DLD1 (cell line): Measurements from ENCODE around the gene EZR.

Experiments
- in situ Hi-C: cut with HindIII; loops from 2 replicates; pipeline ENCODE4 v1.10.0; 2017; ENCODE audit warnings: low sequenced_read_pairs

Gene EZR

DNA sequence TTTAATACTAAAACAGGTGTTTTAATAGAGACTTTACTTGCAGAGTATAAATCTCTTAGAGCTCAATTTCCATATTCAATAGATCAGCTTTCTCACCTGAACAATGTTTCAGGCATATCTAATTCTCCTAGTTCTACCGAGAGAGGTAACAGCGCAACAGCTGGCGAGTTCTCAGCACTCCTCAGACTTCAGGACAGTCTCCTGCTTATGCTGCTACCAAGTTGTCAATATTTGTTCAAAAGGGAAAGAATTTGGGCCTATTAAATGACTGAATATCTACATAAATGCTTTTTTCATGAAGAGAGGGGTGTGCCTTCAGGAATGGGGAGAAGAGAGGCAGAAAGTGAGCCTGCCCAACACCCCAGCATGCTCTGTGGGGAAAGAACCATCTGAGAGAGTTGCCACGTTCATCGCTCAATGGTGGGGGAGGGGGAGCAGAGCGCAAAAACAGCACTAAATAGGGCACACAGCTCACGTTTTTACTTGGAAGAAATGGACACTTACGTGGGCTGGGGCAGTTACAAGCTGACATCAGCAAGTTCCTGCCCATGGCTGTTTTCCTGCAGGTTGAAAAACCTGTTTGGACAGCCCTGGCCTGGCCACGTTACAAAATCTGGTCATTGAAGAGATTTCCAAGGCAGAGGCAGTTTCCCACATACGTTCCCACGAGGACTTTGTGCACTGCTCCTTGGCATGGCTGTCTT is 38.0 kb downstream of the EZR start:
- in situ Hi-C loops: no loop called here

DNA sequence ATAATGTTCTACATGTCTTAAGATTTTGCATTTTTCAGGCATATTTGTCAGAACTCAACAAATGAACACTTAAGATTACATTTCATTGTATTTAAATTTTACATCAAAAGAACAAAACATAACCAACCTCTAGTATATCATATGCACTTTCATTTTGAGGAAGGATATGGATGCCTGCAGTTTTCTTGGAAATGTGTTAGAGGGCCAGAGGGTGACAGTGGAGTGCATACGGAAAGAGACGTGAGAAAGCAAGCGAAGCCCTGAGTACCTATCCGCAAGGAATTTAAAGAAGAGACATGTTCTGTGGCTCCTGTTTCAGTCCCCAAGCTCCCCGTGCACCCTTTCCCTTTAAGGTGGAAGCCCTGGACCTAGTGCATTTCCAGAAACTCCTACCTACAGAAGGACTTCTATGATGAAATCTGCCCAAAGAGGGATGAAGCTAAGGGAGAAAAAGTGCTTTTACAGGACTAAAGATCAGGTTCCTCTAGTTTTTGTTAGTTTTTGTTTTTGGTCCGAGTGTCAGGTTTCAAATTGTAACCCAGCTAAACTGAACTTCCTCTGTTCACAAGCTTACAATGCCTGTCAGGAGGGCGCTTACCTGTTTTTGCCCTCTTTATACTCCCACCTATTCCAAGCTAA is 38.8 kb downstream of the EZR start:
- in situ Hi-C loops: no loop called here

- in situ Hi-C loops: no loop called here
These were observed 41.1 kb downstream of the EZR start for GRCh38 chr6:158778005-158778527.

- in situ Hi-C loops: no loop called here
These were observed 41.7 kb downstream of the EZR start for GRCh38 chr6:158777510-158777909.

DNA sequence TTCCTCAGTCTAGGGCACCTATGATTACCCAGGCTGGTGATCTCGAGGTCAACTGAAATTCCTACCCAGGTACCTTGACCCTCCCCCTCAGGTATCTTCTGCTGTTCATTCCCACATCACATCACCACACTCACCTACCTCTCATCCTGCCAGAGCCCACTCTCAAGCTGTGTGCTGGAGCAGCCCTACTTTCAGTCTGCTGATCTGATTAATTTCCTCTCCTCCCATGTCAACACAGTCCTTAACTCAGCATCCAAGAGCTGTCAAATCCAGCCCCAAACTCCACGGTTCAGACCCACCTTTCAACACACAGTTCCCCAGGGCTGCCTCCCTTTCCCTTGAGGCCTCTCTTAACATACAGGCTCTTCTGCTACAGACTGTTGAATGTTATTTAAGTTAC is 42.4 kb downstream of the EZR start:
- in situ Hi-C loops: no loop called here

DNA sequence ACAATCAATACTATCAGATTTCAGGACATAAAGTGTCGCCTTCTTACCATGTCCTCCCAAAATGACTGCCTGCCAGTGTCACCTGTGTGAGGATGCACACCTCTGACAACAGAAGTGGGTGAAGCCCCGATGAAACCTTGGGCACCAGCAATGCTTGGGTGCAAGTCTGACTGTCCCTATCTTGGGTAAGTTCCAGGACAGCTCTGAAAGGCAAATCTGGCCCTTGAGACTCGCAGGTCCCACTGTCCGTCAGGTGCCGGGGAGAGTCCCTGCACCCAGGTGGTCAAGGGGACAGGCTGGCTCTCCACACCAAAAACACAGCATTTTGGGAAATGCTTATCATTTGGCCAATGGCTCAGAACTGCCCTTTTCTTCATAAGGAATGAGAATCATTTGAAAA is 43.3 kb downstream of the EZR start:
- in situ Hi-C loops: no loop called here

DNA sequence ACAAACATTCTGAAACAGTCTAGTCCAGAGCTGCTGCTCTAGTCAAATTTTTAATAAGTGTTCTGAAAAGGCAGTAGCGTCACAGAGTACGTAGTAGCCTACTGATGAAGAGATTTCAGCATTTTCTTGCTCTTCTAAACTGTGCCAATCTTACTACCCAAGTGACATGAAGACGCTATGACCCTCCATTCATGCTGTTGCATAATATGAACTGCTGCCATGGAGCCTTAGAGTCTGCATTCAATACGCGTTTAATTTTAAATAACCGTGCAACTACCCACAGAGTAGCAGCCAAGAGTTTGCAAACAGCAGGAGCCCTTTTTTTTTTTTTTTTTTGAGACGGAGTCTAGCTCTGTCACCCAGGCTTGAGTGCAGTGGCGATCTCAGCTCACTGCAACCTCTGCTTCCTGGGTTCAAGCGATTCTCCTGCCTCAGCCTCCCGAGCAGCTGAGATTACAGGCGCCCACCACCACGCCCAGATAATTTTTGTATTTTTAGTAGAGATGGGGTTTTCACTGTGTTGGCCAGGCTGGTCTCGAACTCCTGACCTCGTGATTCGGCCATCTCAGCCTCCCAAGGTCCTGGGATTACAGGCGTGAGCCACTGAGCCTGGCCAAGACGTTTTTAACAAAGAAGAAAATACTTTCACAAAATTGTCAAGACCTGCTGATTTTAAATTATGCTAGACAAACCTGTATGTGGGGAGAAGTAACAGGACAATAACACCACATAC is 44.3 kb downstream of the EZR start:
- in situ Hi-C loops: no loop called here

DNA sequence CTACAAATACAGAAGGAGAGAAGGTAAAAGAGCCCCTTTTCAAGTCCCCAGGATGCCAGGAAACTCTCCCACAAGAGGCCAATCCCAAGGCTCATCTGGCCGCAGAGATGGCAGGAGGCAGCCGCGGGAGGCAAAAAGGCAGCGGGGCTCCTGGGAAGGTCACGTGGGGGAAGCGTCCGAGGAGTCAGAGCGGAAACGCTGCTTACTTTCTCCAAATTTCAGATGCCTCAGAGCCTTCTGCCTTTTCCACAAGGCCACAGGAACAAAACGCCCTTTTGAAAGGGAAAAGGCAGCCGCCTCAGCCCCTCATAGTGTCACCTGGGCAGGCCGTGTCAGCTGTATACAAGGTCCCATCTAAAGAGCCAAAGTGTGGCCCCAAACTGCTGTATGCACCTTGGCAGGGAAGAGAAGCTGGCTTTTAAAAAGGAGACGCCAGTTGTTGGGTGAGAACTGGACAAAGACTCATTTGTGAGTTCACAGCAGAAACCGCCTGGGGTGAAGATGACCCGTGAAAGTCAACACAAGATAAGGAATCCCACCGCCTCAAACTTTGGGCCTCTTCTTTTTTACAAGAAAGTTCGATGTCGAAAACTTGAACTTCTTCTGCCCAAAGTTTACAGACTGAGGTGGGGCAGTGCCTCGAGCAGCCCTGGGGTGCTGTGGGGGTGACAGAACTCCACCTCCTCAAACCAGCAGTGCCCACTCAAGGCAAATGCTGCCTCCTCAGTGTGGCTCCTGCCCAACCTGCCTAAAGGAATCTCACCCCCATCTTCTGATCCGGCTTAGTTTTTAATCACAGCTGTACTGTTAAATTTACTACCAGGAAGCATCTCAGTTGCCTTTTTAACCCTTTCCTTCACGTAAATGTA is 45.4 kb downstream of the EZR start:
- in situ Hi-C loops: no loop called here

GRCh38 chr6:158772851-158773371 is 46.3 kb downstream of the EZR start:
- in situ Hi-C loops: no loop called here

GRCh38 chr6:158772172-158772571 is 47.0 kb downstream of the EZR start:
- in situ Hi-C loops: no loop called here

DNA sequence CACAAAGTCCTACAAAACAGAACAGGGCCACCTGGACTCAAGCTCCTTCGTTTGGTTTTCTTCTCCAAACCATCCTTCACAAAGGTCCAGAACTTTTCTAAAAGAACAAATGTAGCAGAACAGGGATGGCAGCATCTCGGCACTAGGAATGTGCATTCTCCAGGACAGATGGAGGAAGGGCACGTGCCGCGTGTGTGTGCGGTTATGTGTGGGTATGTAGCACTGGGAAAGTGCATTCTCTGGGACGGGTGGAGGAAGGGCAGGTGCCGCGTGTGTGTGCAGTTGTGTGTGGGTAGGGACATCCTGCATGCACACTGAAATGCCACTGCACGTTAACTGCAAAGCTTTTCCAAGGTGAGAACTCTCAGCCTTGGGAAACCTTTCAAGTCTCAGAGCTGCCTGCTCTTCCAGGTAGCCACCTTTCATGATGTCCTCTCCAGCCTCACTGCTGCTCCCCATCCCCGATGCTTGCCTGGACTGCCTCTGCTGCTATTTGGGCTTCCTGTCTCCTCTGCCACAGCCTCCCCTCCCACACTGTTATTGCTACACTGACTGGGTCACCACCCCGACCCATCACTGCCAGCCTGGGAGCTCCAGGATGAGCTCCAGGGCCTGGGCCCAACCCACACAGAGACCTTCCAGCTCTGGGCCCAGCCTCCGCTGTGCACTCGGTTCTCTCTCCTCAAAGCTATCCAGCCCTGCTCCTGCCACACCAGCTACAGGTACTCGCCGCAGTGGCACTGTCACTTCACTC is 47.6 kb downstream of the EZR start:
- in situ Hi-C loops: no loop called here

GRCh38 chr6:158770533-158771330 is 48.4 kb downstream of the EZR start:
- in situ Hi-C loops: no loop called here

GRCh38 chr6:158769771-158770432 is 49.3 kb downstream of the EZR start:
- in situ Hi-C loops: no loop called here

DNA sequence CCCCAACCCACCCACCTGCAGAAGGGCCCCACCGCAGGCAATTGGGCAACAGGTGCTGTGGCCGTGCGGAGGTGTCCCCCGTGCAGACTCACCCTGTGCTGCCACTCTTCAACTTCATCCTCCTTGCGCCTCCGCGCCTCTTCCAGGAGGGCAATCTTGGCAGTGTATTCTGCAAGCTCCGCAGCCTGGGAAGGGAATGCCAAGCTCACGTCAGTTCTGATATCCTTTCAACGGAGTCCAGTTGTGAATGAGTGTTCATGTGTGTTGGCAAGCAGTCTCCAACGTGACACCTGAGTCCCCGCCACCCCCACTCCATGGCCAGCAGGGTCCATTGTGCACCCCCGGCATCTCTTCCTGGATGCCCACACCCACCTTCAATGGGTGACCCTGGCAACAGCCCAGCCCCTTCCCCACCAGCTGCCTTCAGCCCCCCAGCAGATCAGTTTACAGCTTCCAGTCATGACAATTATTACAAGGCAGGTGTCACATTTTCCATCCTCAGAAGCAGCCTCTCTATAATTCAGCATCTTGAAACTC is 49.9 kb downstream of the EZR start:
- in situ Hi-C loops: no loop called here

- in situ Hi-C loops: no loop called here
These were observed 50.7 kb downstream of the EZR start for GRCh38 chr6:158768436-158768835.

GRCh38 chr6:158767709-158768108 is 51.5 kb downstream of the EZR start:
- in situ Hi-C loops: no loop called here

GRCh38 chr6:158766621-158767455 is 52.3 kb downstream of the EZR start:
- in situ Hi-C loops: no loop called here
